CD14-positive monocyte (primary cell): ENCODE results near the gene CTNNA2. TPM values are rescaled to one million over a fixed set of nuclear protein-coding genes. Genes with fewer than 3 reads are reported as not detected.

ENCODE experiments used
- DNase-seq, 3 donors: peaks; one replicate each; pipeline ENCODE4 v3.0.0-alpha.2; 2011 to 2022
- H2AFZ ChIP-seq: 2 replicates; pipeline ENCODE4 v1.6.0; 2012; ENCODE audit warnings: mild to moderate bottlenecking, low read depth, low read length, inconsistent platforms; ENCODE audit not compliant: insufficient read depth, poor library complexity, severe bottlenecking
- H3K27ac ChIP-seq, 2 donors: 1 replicate in 1 of 2; 2 replicates in 1 of 2; pipeline ENCODE4 v1.5.1; 2012 to 2013; ENCODE audit warnings: low read length in 2 of 2, control low read depth in 1 of 2, inconsistent platforms in 1 of 2, low read depth in 1 of 2, mild to moderate bottlenecking in 1 of 2
- H3K27me3 ChIP-seq, 2 donors: one replicate each; pipeline versions ENCODE4 v1.6.0 to v1.6.1; 2011 to 2013; ENCODE audit warnings: low read length in 2 of 2; ENCODE audit not compliant: control insufficient read depth in 2 of 2, insufficient read depth in 2 of 2
- H3K36me3 ChIP-seq, 2 donors: replicated peaks in 1 of 2; 1 replicate in 1 of 2; 2 replicates in 1 of 2; pipeline versions ENCODE4 v1.5.1 to v1.6.1; 2012 to 2013; ENCODE audit warnings: low read length in 2 of 2, control low read depth in 1 of 2, inconsistent platforms in 1 of 2, mild to moderate bottlenecking in 1 of 2; ENCODE audit not compliant: insufficient read depth in 2 of 2, control insufficient read depth in 1 of 2
- H3K4me1 ChIP-seq, 2 donors: 1 replicate in 1 of 2; 2 replicates in 1 of 2; pipeline versions ENCODE4 v1.5.1 to v1.6.1; 2012 to 2013; ENCODE audit warnings: low read length in 2 of 2, control low read depth in 1 of 2, inconsistent platforms in 1 of 2, mild to moderate bottlenecking in 1 of 2, moderate library complexity in 1 of 2; ENCODE audit not compliant: insufficient read depth in 2 of 2, control insufficient read depth in 1 of 2
- H3K4me2 ChIP-seq: replicated peaks from 2 replicates; pipeline ENCODE3; 2012; ENCODE audit warnings: low read length, moderate library complexity, mild to moderate bottlenecking; ENCODE audit not compliant: poor library complexity, severe bottlenecking; ENCODE audit errors: extremely low read depth
- H3K4me3 ChIP-seq, 3 experiments: fragments of 200-600 bp in 1 of 3; sonication (generic) in 1 of 3; replicated peaks in 1 of 3; 1 replicate in 2 of 3; 2 replicates in 1 of 3; pipeline ENCODE4 v1.5.1; 2011 to 2013; ENCODE audit warnings: low read length in 3 of 3, mild to moderate bottlenecking in 3 of 3, control low read depth in 2 of 3, low read depth in 2 of 3, inconsistent platforms in 1 of 3, moderate library complexity in 1 of 3
- H3K79me2 ChIP-seq: 2 replicates; pipeline ENCODE4 v1.6.0; 2012; ENCODE audit warnings: mild to moderate bottlenecking, control low read depth, inconsistent platforms, low read length, moderate library complexity; ENCODE audit not compliant: insufficient read depth
- H3K9ac ChIP-seq: 2 replicates; pipeline ENCODE4 v1.6.0; 2017; ENCODE audit warnings: low read length, mild to moderate bottlenecking; ENCODE audit not compliant: insufficient read depth, poor library complexity, severe bottlenecking
- H3K9me3 ChIP-seq, 2 donors: replicated peaks in 1 of 2; 1 replicate in 1 of 2; 2 replicates in 1 of 2; pipeline versions ENCODE4 v1.5.1 to v1.6.1; 2012 to 2013; ENCODE audit warnings: low read length in 2 of 2, control low read depth in 1 of 2; ENCODE audit not compliant: control insufficient read depth in 1 of 2, insufficient read depth in 1 of 2
- H4K20me1 ChIP-seq: 2 replicates; pipeline ENCODE4 v1.6.0; 2012; ENCODE audit warnings: mild to moderate bottlenecking, low read length, control low read depth, moderate library complexity; ENCODE audit not compliant: insufficient read depth
- H3K27ac Mint-ChIP-seq, 7 donors: one replicate each; pipeline ENCODE4 v1.8.0; 2020; ENCODE audit warnings: mild to moderate bottlenecking in 7 of 7, mixed read lengths in 7 of 7, moderate library complexity in 6 of 7, inconsistent platforms in 2 of 7
- H3K27me3 Mint-ChIP-seq, 3 donors: one replicate each; pipeline ENCODE4 v1.8.0; 2021 to 2022; ENCODE audit warnings: low read depth in 3 of 3, mild to moderate bottlenecking in 3 of 3, mixed read lengths in 3 of 3, moderate library complexity in 3 of 3, inconsistent platforms in 1 of 3
- H3K36me3 Mint-ChIP-seq, 2 donors: one replicate each; pipeline ENCODE4 v1.8.0; 2020; ENCODE audit warnings: mixed read lengths in 2 of 2, inconsistent platforms in 1 of 2, mild to moderate bottlenecking in 1 of 2
- H3K4me1 Mint-ChIP-seq: one replicate; pipeline ENCODE4 v1.8.0; 2020; ENCODE audit warnings: mild to moderate bottlenecking, mixed read lengths
- H3K4me3 Mint-ChIP-seq, 2 donors: one replicate each; pipeline ENCODE4 v1.8.0; 2020; ENCODE audit warnings: mild to moderate bottlenecking in 2 of 2, mixed read lengths in 2 of 2, moderate library complexity in 1 of 2
- H3K9me3 Mint-ChIP-seq, 7 donors: one replicate each; pipeline ENCODE4 v1.8.0; 2020 to 2022; ENCODE audit warnings: mixed read lengths in 7 of 7, mild to moderate bottlenecking in 6 of 7, moderate library complexity in 6 of 7, inconsistent platforms in 2 of 7
- CTCF ChIP-seq: fragments of 200-600 bp; IDR thresholded peaks from one replicate; pipeline ENCODE4 v1.8.0; 2022; ENCODE audit warnings: antibody characterized with exemption, mild to moderate bottlenecking
- WGBS: methylation state at CpG from one replicate; pipeline ENCODE4 v1.1.5; 2013; ENCODE audit warnings: missing lambda C conversion rate; ENCODE audit not compliant: insufficient coverage; 5-methylcytosine and 5-hydroxymethylcytosine counted together
- intact Hi-C, 2 donors: fragments of 100-400 bp; cut with micrococcal nuclease; formaldehyde crosslinking; loops; one replicate each; pipeline versions ENCODE4 v1.15.0 to v1.15.1; 2023
- polyA plus RNA-seq, 3 donors: library from polyadenylated mRNA; depleted of rRNA in 1 of 3; unstranded in 2 of 3; stranded (reverse) in 1 of 3; fragments of 300-500 nt in 2 of 3; fragments of >200 nt in 1 of 3; fragmentation: Illumina TruSeq in 2 of 3; gene quantifications; 1 replicate in 2 of 3; 2 replicates in 1 of 3; pipeline ENCODE4 v1.2.3, GENCODE V29; 2012 to 2021

CTNNA2 gene
- polyA plus RNA-seq, 3 donors, result not detected

- no peaks in the 10 kb centered on the region for H3K36me3 Mint-ChIP-seq
- H3K4me2 ChIP-seq, result no peak overlapping the region
- DNase-seq, result no peak
Measured at GRCh38 chr2:79977792-79978191, 464.9 kb downstream of the CTNNA2 start.

DNA sequence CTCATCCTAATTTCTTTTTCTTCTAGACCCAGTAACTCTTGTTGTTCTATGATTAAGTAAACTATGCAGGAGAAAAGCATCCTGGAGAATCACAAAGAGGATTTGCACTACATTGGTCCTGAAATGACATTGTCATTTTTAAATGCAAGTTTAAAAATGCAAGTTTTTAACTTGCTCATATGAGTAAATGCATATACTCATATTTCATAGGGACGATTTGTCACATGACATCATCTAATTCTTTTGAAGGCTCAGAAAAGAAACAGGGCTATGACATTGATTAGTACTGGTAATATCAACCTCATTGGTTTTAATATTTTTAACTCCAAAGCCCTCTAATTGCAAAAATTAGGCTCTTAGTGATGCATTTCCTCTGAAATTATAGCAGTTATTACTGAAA lies 467.3 kb downstream of the CTNNA2 start:
- no peaks in the 10 kb centered on the region for H3K9me3 ChIP-seq
- H3K4me1 ChIP-seq, result no peaks in the 10 kb centered on the region
- no peak overlapping the region for H3K27ac ChIP-seq
- Mint-ChIP-seq H3K4me1 (no peaks in the 10 kb centered on the region), H3K27ac (no peak overlapping the region), H3K27me3 (peaks cover 0 to 6% (median 2%) of the 10 kb centered on the region in 3 donors), H3K36me3 (no peaks in the 10 kb centered on the region), H3K4me3 (no peak overlapping the region), H3K9me3 (peaks cover 0 to 3% (median 0%) of the 10 kb centered on the region in 7 donors)
- H3K9ac ChIP-seq, result no peak overlapping the region
- H3K79me2 ChIP-seq, result no peaks in the 10 kb centered on the region
- DNase-seq, result no peak
- no peak overlapping the region for H2AFZ ChIP-seq
- no peaks in the 10 kb centered on the region for H3K36me3 ChIP-seq
- no peaks in the 10 kb centered on the region for H4K20me1 ChIP-seq
- no peak for TF ChIP-seq CTCF
- H3K27me3 ChIP-seq, result no peaks in the 10 kb centered on the region
- no peak overlapping the region for H3K4me2 ChIP-seq
- H3K4me3 ChIP-seq, result no peak overlapping the region
- no CpG with 5 or more reads among the region's 1 CpG for WGBS
- intact Hi-C loops, result no loop called here

More at GRCh38 chr2:79977792-79978191, 464.9 kb downstream of the CTNNA2 start:
- H2AFZ ChIP-seq, result no peak overlapping the region
- H3K9me3 ChIP-seq, result no peaks in the 10 kb centered on the region
- WGBS, result no CpG with 5 or more reads among the region's 2 CpGs
- Mint-ChIP-seq H3K4me3 (no peak overlapping the region), H3K4me1 (no peaks in the 10 kb centered on the region), H3K27me3 (peaks cover 0 to 2% (median 0%) of the 10 kb centered on the region in 3 donors), H3K27ac (no peak overlapping the region), H3K9me3 (peaks cover 0 to 3% (median 0%) of the 10 kb centered on the region in 7 donors)
- H3K4me1 ChIP-seq, result no peaks in the 10 kb centered on the region
- no peak overlapping the region for H3K27ac ChIP-seq
- no peaks in the 10 kb centered on the region for H4K20me1 ChIP-seq
- no peaks in the 10 kb centered on the region for H3K79me2 ChIP-seq
- intact Hi-C loops, result no loop called here
- TF ChIP-seq CTCF, result no peak
- H3K27me3 ChIP-seq, result no peaks in the 10 kb centered on the region
- no peaks in the 10 kb centered on the region for H3K36me3 ChIP-seq
- no peak overlapping the region for H3K4me3 ChIP-seq
- no peak overlapping the region for H3K9ac ChIP-seq
